Measurements from ENCODE around the gene C17orf67.

DNA sequence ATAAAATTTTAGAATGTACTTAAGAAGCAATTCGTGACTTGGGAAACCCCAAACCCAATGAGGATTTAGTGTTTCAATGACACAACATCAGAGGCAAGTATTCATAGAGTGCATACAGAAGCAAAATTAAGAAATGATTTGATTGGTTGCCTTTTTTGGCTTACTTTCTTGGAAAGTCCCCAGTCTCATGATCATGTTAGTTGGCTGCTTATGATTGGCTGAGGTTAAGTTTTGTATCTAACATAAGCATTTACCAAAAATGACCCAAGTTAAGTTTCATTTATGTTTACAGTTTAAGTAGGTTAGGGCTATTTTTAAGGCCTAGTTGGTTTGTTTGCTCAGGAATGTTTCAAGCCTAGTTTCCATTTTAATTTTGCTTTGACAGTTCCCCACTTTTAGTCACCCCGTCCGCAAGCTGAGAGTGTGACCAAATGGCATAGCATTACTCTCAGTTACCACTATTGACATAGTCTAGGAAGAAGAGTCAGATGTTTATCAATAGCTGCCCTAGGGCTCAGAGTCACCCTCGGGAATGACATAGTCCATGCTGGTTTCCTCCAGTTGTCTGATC, 36.4 kb upstream of the C17orf67 start:
- TF ChIP-seq RAD21 (conservative IDR thresholded peaks at IDR 0.05) (no peak), TAF1 (IDR thresholded peaks at IDR 0.05; ENCODE audit: low read depth) (no peak), EZH2 (IDR thresholded peaks at IDR 0.05; ENCODE audit: borderline replicate concordance, insufficient read depth, low read length, poor library complexity, severe bottlenecking) (no peak), POLR2AphosphoS5 (IDR thresholded peaks at IDR 0.05) (no peak), MXI1 (conservative IDR thresholded peaks at IDR 0.05; ENCODE audit: poor library complexity, severe bottlenecking) (no peak), EP300 (conservative IDR thresholded peaks at IDR 0.05; ENCODE audit: poor library complexity, severe bottlenecking) (no peak), SMC3 (conservative IDR thresholded peaks at IDR 0.05; ENCODE audit: poor library complexity) (no peak)
- TF ChIP-seq, protein P1, sequence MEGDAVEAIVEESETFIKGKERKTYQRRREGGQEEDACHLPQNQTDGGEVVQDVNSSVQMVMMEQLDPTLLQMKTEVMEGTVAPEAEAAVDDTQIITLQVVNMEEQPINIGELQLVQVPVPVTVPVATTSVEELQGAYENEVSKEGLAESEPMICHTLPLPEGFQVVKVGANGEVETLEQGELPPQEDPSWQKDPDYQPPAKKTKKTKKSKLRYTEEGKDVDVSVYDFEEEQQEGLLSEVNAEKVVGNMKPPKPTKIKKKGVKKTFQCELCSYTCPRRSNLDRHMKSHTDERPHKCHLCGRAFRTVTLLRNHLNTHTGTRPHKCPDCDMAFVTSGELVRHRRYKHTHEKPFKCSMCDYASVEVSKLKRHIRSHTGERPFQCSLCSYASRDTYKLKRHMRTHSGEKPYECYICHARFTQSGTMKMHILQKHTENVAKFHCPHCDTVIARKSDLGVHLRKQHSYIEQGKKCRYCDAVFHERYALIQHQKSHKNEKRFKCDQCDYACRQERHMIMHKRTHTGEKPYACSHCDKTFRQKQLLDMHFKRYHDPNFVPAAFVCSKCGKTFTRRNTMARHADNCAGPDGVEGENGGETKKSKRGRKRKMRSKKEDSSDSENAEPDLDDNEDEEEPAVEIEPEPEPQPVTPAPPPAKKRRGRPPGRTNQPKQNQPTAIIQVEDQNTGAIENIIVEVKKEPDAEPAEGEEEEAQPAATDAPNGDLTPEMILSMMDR (IDR thresholded peaks at IDR 0.05; ENCODE audit: poor library complexity, severe bottlenecking), result no peak
- TF ChIP-seq, protein P2, sequence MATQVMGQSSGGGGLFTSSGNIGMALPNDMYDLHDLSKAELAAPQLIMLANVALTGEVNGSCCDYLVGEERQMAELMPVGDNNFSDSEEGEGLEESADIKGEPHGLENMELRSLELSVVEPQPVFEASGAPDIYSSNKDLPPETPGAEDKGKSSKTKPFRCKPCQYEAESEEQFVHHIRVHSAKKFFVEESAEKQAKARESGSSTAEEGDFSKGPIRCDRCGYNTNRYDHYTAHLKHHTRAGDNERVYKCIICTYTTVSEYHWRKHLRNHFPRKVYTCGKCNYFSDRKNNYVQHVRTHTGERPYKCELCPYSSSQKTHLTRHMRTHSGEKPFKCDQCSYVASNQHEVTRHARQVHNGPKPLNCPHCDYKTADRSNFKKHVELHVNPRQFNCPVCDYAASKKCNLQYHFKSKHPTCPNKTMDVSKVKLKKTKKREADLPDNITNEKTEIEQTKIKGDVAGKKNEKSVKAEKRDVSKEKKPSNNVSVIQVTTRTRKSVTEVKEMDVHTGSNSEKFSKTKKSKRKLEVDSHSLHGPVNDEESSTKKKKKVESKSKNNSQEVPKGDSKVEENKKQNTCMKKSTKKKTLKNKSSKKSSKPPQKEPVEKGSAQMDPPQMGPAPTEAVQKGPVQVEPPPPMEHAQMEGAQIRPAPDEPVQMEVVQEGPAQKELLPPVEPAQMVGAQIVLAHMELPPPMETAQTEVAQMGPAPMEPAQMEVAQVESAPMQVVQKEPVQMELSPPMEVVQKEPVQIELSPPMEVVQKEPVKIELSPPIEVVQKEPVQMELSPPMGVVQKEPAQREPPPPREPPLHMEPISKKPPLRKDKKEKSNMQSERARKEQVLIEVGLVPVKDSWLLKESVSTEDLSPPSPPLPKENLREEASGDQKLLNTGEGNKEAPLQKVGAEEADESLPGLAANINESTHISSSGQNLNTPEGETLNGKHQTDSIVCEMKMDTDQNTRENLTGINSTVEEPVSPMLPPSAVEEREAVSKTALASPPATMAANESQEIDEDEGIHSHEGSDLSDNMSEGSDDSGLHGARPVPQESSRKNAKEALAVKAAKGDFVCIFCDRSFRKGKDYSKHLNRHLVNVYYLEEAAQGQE (IDR thresholded peaks at IDR 0.05; ENCODE audit: borderline replicate concordance), result no peak

Measured in neural cell (in vitro differentiated cells).